22Rv1 (cell line): ENCODE measurements around the gene NCKIPSD.

Experiments used
- ZFX ChIP-seq: fragments of 450-650 bp; IDR thresholded peaks from 2 replicates; pipeline ENCODE4 v1.6.1; 2017; ENCODE audit warnings: antibody characterized with exemption, borderline replicate concordance
- TF ChIP-seq, protein P1 (sequence below): fragments of 450-650 bp; IDR thresholded peaks from 2 replicates; pipeline ENCODE4 v1.5.1; 2017; ENCODE audit warnings: mild to moderate bottlenecking

DNA sequence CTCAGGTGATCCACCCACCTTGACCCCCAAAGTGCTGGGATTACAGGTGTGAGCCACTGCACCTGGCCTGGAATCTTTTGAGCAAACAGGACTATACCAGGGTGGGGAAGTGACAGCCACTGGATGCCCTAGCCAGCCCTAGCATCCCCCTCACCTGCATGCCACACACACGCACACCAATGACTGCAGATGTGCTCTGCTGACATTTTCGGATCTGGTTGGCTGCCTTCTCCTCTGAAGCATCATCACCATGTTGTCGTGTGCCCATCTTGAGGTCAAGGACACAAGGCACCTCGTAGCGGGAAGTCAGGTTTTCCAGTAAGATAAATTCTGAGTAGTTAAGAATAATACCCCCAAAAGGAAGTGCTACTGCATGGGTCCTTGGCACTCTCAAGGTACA lies 3.7 kb upstream of the NCKIPSD start:
- TF ChIP-seq, protein P1, sequence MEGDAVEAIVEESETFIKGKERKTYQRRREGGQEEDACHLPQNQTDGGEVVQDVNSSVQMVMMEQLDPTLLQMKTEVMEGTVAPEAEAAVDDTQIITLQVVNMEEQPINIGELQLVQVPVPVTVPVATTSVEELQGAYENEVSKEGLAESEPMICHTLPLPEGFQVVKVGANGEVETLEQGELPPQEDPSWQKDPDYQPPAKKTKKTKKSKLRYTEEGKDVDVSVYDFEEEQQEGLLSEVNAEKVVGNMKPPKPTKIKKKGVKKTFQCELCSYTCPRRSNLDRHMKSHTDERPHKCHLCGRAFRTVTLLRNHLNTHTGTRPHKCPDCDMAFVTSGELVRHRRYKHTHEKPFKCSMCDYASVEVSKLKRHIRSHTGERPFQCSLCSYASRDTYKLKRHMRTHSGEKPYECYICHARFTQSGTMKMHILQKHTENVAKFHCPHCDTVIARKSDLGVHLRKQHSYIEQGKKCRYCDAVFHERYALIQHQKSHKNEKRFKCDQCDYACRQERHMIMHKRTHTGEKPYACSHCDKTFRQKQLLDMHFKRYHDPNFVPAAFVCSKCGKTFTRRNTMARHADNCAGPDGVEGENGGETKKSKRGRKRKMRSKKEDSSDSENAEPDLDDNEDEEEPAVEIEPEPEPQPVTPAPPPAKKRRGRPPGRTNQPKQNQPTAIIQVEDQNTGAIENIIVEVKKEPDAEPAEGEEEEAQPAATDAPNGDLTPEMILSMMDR: no peak
- no peak for TF ChIP-seq ZFX
